Measurements from ENCODE around the gene TTLL11. TPM values are rescaled to one million over a fixed set of nuclear protein-coding genes. Genes with fewer than 3 reads are reported as not detected.
A peak's percentile ranks its signal among the peaks of the same experiment; 100 is the strongest.

Gene TTLL11
- total and polyA plus RNA-seq, 7 experiments from 2014 or later: 3.0 to 8.6 (median 4.4) TPM

GRCh38 chr9:121823451-121824169 is 269.5 kb downstream of the TTLL11 start:
- intact Hi-C loops (cut with micrococcal nuclease): no loop called here
- H3K27me3 ChIP-seq (ENCODE audit: control insufficient read depth in 2 of 2, insufficient read depth in 2 of 2, low read length in 2 of 2): no peaks in the 10 kb centered on the region
- H3K36me3 ChIP-seq (ENCODE audit: control insufficient read depth in 2 of 3, insufficient read depth in 3 of 3, low read length in 3 of 3): no peaks in the 10 kb centered on the region
- H3K4me1 Mint-ChIP-seq: no peaks in the 10 kb centered on the region
- ATAC-seq (no peak), DNase-seq (no peak)
- no peaks in the 10 kb centered on the region for H3K9me3 ChIP-seq (ENCODE audit: control insufficient read depth in 2 of 3, low read length in 3 of 3)
- ChIA-PET POLR2A (no interaction called here), CTCF (no interaction called here)
- H3K4me1 ChIP-seq (ENCODE audit: control insufficient read depth in 2 of 2, insufficient read depth in 2 of 2, low read length in 2 of 2): no peaks in the 10 kb centered on the region
- H3K4me3 Mint-ChIP-seq: no peak overlapping the region
- H3K36me3 Mint-ChIP-seq: no peaks in the 10 kb centered on the region
- H3K9me3 Mint-ChIP-seq: no peaks in the 10 kb centered on the region
- H3K27me3 Mint-ChIP-seq: no peaks in the 10 kb centered on the region
- no peak overlapping the region for H3K27ac Mint-ChIP-seq
- no peak overlapping the region for H3K27ac ChIP-seq (ENCODE audit: low read depth, low read length)
- no peak overlapping the region for H3K4me3 ChIP-seq (ENCODE audit: low read length)

DNA sequence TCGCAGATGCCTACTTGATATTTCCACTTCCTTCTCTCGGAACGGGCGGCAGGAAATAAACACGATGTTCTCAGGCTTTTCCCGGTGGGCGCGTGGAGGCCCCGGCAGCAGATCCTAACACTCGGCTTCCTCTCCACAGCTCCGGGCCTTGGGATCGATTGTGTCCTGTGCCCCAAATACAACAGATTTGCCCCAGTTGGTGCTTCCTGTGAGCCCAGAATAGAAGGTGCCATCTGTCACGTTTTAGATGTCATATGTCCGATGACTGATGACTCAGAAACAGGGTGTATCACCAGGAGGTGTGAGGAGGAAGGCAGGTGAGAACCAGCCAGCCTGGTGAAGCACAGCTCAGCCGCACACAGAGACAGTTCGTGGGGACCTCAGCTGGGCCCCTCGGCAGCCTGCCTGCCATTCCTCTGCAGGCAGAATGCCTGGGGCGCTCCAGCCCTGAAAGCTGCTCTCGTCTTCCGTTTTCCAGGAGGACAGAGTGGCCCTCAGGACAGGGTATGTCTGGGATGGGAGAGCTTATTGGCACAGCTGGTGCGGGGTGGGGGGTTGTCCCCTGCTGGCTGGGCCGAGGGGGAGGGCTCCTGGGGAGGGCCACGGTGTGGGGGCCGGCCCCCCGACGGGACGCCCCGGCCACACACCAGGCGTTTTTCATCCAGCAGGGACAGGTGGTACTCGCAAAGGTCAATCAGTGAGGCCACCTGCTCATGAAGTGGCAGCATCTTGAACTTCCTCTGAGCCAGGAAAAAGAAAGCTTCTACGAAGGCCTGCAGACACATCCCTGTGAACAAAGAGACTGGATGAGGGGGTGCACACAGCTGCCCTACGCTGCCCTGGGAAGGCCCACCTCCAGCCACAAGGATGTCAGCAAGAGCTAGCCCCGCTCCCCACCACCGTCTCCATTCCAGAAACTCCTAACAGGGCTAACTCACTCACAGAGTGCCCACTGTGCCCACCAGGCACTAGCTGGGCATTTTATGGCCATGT is 270.7 kb downstream of the TTLL11 start:
- DNase-seq: no peak
- no peak overlapping the region for H3K4me3 Mint-ChIP-seq
- no peak for ATAC-seq

DNA sequence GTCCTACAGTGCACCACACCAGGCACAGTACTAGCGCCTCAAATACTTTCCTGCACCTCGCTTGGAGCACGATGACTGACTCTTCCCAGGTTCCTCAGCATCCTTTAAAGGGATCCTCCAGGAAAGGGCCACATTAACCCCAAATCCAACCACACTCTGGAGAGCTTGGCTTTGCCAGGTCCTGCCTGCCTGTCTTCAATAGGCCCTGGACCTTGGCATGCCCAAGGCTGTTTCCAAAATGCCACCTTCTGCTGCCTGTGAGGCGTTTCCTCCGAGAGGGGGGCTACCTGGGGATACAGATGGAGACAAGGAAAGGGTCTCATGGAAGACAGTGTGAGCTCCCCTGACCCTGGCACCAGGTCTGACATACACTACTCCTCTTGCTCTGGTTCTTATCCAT is 271.8 kb downstream of the TTLL11 start:
- no peak for DNase-seq
- no peaks in the 10 kb centered on the region for H3K4me1 Mint-ChIP-seq
- Histone ChIP-seq H3K4me1 (ENCODE audit: control insufficient read depth in 2 of 2, insufficient read depth in 2 of 2, low read length in 2 of 2) (no peaks in the 10 kb centered on the region), H3K36me3 (ENCODE audit: control insufficient read depth in 2 of 3, insufficient read depth in 3 of 3, low read length in 3 of 3) (no peaks in the 10 kb centered on the region), H3K27ac (ENCODE audit: low read depth, low read length) (no peak overlapping the region), H3K4me3 (ENCODE audit: low read length) (no peak overlapping the region), H3K9me3 (ENCODE audit: control insufficient read depth in 2 of 3, low read length in 3 of 3) (no peaks in the 10 kb centered on the region), H3K27me3 (ENCODE audit: control insufficient read depth in 2 of 2, insufficient read depth in 2 of 2, low read length in 2 of 2) (no peaks in the 10 kb centered on the region)
- no peaks in the 10 kb centered on the region for H3K36me3 Mint-ChIP-seq
- no peak overlapping the region for H3K4me3 Mint-ChIP-seq
- no peak for ATAC-seq
- no peaks in the 10 kb centered on the region for H3K27me3 Mint-ChIP-seq
- H3K9me3 Mint-ChIP-seq: no peaks in the 10 kb centered on the region
- intact Hi-C loops (cut with micrococcal nuclease): no loop called here
- CTCF ChIA-PET: no interaction called here
- H3K27ac Mint-ChIP-seq: no peak overlapping the region
- POLR2A ChIA-PET: no interaction called here

More for the DNA sequence above, 270.7 kb downstream of the TTLL11 start:
- no peaks in the 10 kb centered on the region for H3K36me3 Mint-ChIP-seq
- intact Hi-C loops (cut with micrococcal nuclease): no loop called here
- Histone ChIP-seq H3K9me3 (ENCODE audit: control insufficient read depth in 2 of 3, low read length in 3 of 3) (no peaks in the 10 kb centered on the region), H3K27me3 (ENCODE audit: control insufficient read depth in 2 of 2, insufficient read depth in 2 of 2, low read length in 2 of 2) (no peaks in the 10 kb centered on the region), H3K4me3 (ENCODE audit: low read length) (no peak overlapping the region), H3K36me3 (ENCODE audit: control insufficient read depth in 2 of 3, insufficient read depth in 3 of 3, low read length in 3 of 3) (no peaks in the 10 kb centered on the region), H3K27ac (ENCODE audit: low read depth, low read length) (no peak overlapping the region), H3K4me1 (ENCODE audit: control insufficient read depth in 2 of 2, insufficient read depth in 2 of 2, low read length in 2 of 2) (no peaks in the 10 kb centered on the region)
- H3K27me3 Mint-ChIP-seq: no peaks in the 10 kb centered on the region
- ChIA-PET POLR2A (no interaction called here), CTCF (no interaction called here)
- no peaks in the 10 kb centered on the region for H3K9me3 Mint-ChIP-seq
- H3K27ac Mint-ChIP-seq: no peak overlapping the region
- H3K4me1 Mint-ChIP-seq: no peaks in the 10 kb centered on the region

- H3K27ac Mint-ChIP-seq: peak overlapping the region in 1 of 9 donors; percentile 36
- H3K4me1 Mint-ChIP-seq: no peaks in the 10 kb centered on the region
- Histone ChIP-seq H3K36me3 (ENCODE audit: control insufficient read depth in 2 of 3, insufficient read depth in 3 of 3, low read length in 3 of 3) (no peaks in the 10 kb centered on the region), H3K9me3 (ENCODE audit: control insufficient read depth in 2 of 3, low read length in 3 of 3) (no peaks in the 10 kb centered on the region), H3K4me3 (ENCODE audit: low read length) (no peak overlapping the region), H3K27ac (ENCODE audit: low read depth, low read length) (no peak overlapping the region), H3K27me3 (ENCODE audit: control insufficient read depth in 2 of 2, insufficient read depth in 2 of 2, low read length in 2 of 2) (no peaks in the 10 kb centered on the region), H3K4me1 (ENCODE audit: control insufficient read depth in 2 of 2, insufficient read depth in 2 of 2, low read length in 2 of 2) (no peaks in the 10 kb centered on the region)
- H3K4me3 Mint-ChIP-seq: no peak overlapping the region
- no peaks in the 10 kb centered on the region for H3K27me3 Mint-ChIP-seq
- H3K9me3 Mint-ChIP-seq: no peaks in the 10 kb centered on the region
- CTCF ChIA-PET: no interaction called here
- POLR2A ChIA-PET: no interaction called here
- DNase-seq: no peak
- H3K36me3 Mint-ChIP-seq: no peaks in the 10 kb centered on the region
- intact Hi-C loops (cut with micrococcal nuclease): no loop called here
- ATAC-seq: no peak
Observed at GRCh38 chr9:121820286-121821005, 272.7 kb downstream of the TTLL11 start.

GRCh38 chr9:121819428-121820231 is 273.5 kb downstream of the TTLL11 start:
- no peak overlapping the region for H3K27ac Mint-ChIP-seq
- Histone ChIP-seq H3K4me3 (ENCODE audit: low read length) (no peak overlapping the region), H3K9me3 (ENCODE audit: control insufficient read depth in 2 of 3, low read length in 3 of 3) (no peaks in the 10 kb centered on the region), H3K4me1 (ENCODE audit: control insufficient read depth in 2 of 2, insufficient read depth in 2 of 2, low read length in 2 of 2) (no peaks in the 10 kb centered on the region), H3K36me3 (ENCODE audit: control insufficient read depth in 2 of 3, insufficient read depth in 3 of 3, low read length in 3 of 3) (no peaks in the 10 kb centered on the region), H3K27me3 (ENCODE audit: control insufficient read depth in 2 of 2, insufficient read depth in 2 of 2, low read length in 2 of 2) (no peaks in the 10 kb centered on the region), H3K27ac (ENCODE audit: low read depth, low read length) (no peak overlapping the region)
- POLR2A ChIA-PET: no interaction called here
- CTCF ChIA-PET: no interaction called here
- intact Hi-C loops (cut with micrococcal nuclease): no loop called here
- no peaks in the 10 kb centered on the region for H3K36me3 Mint-ChIP-seq
- no peak overlapping the region for H3K4me3 Mint-ChIP-seq
- ATAC-seq: no peak
- no peaks in the 10 kb centered on the region for H3K4me1 Mint-ChIP-seq
- H3K27me3 Mint-ChIP-seq: no peaks in the 10 kb centered on the region
- no peaks in the 10 kb centered on the region for H3K9me3 Mint-ChIP-seq
- DNase-seq: no peak

GRCh38 chr9:121818841-121819427 is 274.2 kb downstream of the TTLL11 start:
- Histone ChIP-seq H3K27ac (ENCODE audit: low read depth, low read length) (no peak overlapping the region), H3K9me3 (ENCODE audit: control insufficient read depth in 2 of 3, low read length in 3 of 3) (no peaks in the 10 kb centered on the region), H3K4me3 (ENCODE audit: low read length) (no peak overlapping the region), H3K27me3 (ENCODE audit: control insufficient read depth in 2 of 2, insufficient read depth in 2 of 2, low read length in 2 of 2) (no peaks in the 10 kb centered on the region), H3K4me1 (ENCODE audit: control insufficient read depth in 2 of 2, insufficient read depth in 2 of 2, low read length in 2 of 2) (no peaks in the 10 kb centered on the region), H3K36me3 (ENCODE audit: control insufficient read depth in 2 of 3, insufficient read depth in 3 of 3, low read length in 3 of 3) (no peaks in the 10 kb centered on the region)
- H3K27ac Mint-ChIP-seq: no peak overlapping the region
- ChIA-PET POLR2A (no interaction called here), CTCF (no interaction called here)
- H3K36me3 Mint-ChIP-seq: no peaks in the 10 kb centered on the region
- ATAC-seq (no peak), DNase-seq (no peak)
- intact Hi-C loops (cut with micrococcal nuclease): no loop called here
- H3K27me3 Mint-ChIP-seq: no peaks in the 10 kb centered on the region
- H3K4me3 Mint-ChIP-seq: no peak overlapping the region
- H3K9me3 Mint-ChIP-seq: no peaks in the 10 kb centered on the region
- H3K4me1 Mint-ChIP-seq: no peaks in the 10 kb centered on the region

All from naive thymus-derived CD4-positive, alpha-beta T cell (primary cell).